ENCODE data around the gene CCM2. TPM values are rescaled to one million over a fixed set of nuclear protein-coding genes. Genes with fewer than 3 reads are reported as not detected.

Gene CCM2
- polyA plus RNA-seq (2011; rRNA removed) = 18.9 and 24.8 TPM in 2 replicates
- 50.6 and 66.6 TPM in 2 replicates for polyA plus RNA-seq (2012; cell fraction: cytosol; rRNA removed)
- 65.7 and 80.1 TPM in 2 replicates for polyA plus RNA-seq (2012; cell fraction: nucleus; rRNA removed)
- polyA plus RNA-seq (2017; fragmentation: RNase III; extraction: RNeasy Plus Mini Kit Qiagen cat#74134 plus additional on column Dnase treatment) = 33.3 to 38.0 TPM (median 34.6 TPM) in 3 replicates
- 38.7 and 53.4 TPM in 2 replicates for polyA minus RNA-seq (2011; rRNA and poly(A)+ RNA removed)

DNA sequence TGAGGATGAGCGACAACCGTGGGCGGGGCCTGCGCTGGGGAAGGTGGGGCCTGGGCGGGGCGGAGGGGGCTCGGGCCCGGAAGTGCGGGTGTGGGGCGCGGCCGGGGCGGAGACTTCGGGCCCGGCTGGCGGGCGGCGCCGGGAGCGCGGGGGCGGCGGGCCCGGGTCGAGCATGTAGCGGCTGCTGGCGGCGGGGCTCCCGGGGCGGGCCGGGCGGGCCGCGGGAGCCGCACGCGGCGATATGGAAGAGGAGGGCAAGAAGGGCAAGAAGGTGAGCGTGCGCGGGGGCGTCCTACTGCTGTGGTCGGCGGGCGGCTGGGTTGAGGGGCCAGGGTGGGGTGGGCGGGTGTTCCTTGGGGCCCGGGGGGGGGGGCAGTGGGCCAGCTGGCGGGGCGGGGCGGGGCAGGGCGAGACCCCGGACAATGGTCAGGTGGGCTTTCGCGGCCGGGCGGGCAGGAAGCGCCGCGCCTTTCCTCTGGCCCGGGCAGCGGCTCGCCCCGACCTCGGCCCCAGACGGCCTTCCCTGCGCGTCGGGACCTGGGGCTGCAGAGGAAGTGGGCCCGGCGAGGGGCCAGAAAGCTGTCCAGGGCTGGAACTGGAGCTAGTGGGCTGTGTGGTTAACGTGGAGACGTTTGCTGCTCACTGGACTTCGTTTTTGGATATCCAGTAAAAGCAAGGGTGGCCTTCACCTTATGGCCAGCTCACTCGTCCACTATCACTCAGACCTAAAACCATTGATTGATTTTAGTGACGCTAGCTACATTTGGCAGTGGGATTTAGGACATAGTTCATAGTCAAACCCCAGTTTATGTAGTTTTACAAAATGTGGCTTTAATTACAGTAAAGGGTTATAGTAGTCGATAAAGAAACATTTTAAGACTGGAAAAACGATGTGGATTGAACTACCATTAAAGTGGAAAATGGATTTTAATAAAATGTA, at the start of gene CCM2:
Gene CCM2, plus strand, starts transcription at position 109 of the 940 bp plus-strand sequence. Its CDS starts 133 bp downstream, at position 242.
- 4% methylated on average over 21 of the region's 77 CpGs for WGBS (ENCODE audit: missing lambda C conversion rate)

GRCh38 chr7:44953156-44953555, 46.8 kb upstream of the CCM2 start:
- ATAC-seq = no peak

More for the DNA sequence above, at the start of gene CCM2:
- peak; percentile 25 to 57 for ATAC-seq
- DNase-seq (ENCODE audit: low read depth in 1 of 2, low spot score in 1 of 2) = peak in 1 of 2 experiments; percentile 36
- TF ChIP-seq POLR2A (IDR thresholded peaks at IDR 0.05; ENCODE audit: low read length) = peak; percentile 17; the same call in 1 of the 2 replicates
- TF ChIP-seq RAD21 (conservative IDR thresholded peaks at IDR 0.05 in 1 of 2, IDR thresholded peaks at IDR 0.05 in 1 of 2) = no peak
- no peaks in the 10 kb centered on the region for H3K9me3 ChIP-seq
- ChIA-PET POLR2A (interaction anchor here (0.6 to 2.3 kb wide), 11 partner anchors 10 to 417 kb away, joined by 3 to 14 read pairs (median 5); partner anchors contain the start of genes PURB and TBRG4), CTCF (interaction anchor here (1.1 to 1.2 kb wide), 4 partner anchors 18 to 418 kb away, joined by 3 to 4 read pairs (median 3); partner anchors contain the start of gene TMED4)
- H3K27ac ChIP-seq = peak within 1 kb of the TSS; percentile 84 to 91
- H3K4me1 ChIP-seq = peaks cover 10% of the 10 kb centered on the region
- peak within 1 kb of the TSS; percentile 85 for H3K4me3 ChIP-seq
- no peak for FAIRE-seq
- H3K4me2 ChIP-seq = peak within 1 kb of the TSS; percentile 79

GRCh38 chr7:44955733-44956132, 44.3 kb upstream of the CCM2 start:
- ChIA-PET POLR2A (no interaction called here), CTCF (interaction anchor here (1.5 kb wide), 1 partner anchor 180 kb away, joined by 3 read pairs; no protein-coding TSS in a partner anchor)
- 34% methylated on average over 2 of the region's 2 CpGs for WGBS (ENCODE audit: missing lambda C conversion rate)
- DNase-seq (ENCODE audit: low read depth in 1 of 2, low spot score in 1 of 2) (no peak), FAIRE-seq (no peak), ATAC-seq (no peak)
- no peaks in the 10 kb centered on the region for H3K4me1 ChIP-seq
- H3K4me3 ChIP-seq = no peak overlapping the region
- no peak overlapping the region for H3K4me2 ChIP-seq
- H3K9me3 ChIP-seq = no peaks in the 10 kb centered on the region
- TF ChIP-seq POLR2A (IDR thresholded peaks at IDR 0.05; ENCODE audit: low read length) (no peak), RCOR1 (IDR thresholded peaks at IDR 0.05; ENCODE audit: low read depth, low read length) (no peak), HEYL (CRISPR knock-in tag; IDR thresholded peaks at IDR 0.05) (no peak), JUN (IDR thresholded peaks at IDR 0.05) (no peak), HOXB13 (CRISPR knock-in tag; IDR thresholded peaks at IDR 0.05; ENCODE audit: low read depth) (no peak)
- TF ChIP-seq, protein P1, sequence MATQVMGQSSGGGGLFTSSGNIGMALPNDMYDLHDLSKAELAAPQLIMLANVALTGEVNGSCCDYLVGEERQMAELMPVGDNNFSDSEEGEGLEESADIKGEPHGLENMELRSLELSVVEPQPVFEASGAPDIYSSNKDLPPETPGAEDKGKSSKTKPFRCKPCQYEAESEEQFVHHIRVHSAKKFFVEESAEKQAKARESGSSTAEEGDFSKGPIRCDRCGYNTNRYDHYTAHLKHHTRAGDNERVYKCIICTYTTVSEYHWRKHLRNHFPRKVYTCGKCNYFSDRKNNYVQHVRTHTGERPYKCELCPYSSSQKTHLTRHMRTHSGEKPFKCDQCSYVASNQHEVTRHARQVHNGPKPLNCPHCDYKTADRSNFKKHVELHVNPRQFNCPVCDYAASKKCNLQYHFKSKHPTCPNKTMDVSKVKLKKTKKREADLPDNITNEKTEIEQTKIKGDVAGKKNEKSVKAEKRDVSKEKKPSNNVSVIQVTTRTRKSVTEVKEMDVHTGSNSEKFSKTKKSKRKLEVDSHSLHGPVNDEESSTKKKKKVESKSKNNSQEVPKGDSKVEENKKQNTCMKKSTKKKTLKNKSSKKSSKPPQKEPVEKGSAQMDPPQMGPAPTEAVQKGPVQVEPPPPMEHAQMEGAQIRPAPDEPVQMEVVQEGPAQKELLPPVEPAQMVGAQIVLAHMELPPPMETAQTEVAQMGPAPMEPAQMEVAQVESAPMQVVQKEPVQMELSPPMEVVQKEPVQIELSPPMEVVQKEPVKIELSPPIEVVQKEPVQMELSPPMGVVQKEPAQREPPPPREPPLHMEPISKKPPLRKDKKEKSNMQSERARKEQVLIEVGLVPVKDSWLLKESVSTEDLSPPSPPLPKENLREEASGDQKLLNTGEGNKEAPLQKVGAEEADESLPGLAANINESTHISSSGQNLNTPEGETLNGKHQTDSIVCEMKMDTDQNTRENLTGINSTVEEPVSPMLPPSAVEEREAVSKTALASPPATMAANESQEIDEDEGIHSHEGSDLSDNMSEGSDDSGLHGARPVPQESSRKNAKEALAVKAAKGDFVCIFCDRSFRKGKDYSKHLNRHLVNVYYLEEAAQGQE (IDR thresholded peaks at IDR 0.05) = no peak
- H3K27ac ChIP-seq = no peak overlapping the region

More at GRCh38 chr7:44953156-44953555, 46.8 kb upstream of the CCM2 start:
- CTCF ChIA-PET = interaction anchor here (0.7 kb wide), 1 partner anchor 11 kb away, joined by 3 read pairs; no protein-coding TSS in a partner anchor
- H3K9me3 ChIP-seq = no peaks in the 10 kb centered on the region
- no peak for TF ChIP-seq NPAS2 (CRISPR knock-in tag; IDR thresholded peaks at IDR 0.05; ENCODE audit: borderline replicate concordance)
- TF ChIP-seq RAD21 (conservative IDR thresholded peaks at IDR 0.05 in 1 of 2, IDR thresholded peaks at IDR 0.05 in 1 of 2) = no peak
- no peak for TF ChIP-seq FOSB (CRISPR knock-in tag; IDR thresholded peaks at IDR 0.05)
- no peak for TF ChIP-seq CHD2 (IDR thresholded peaks at IDR 0.05; ENCODE audit: low read length, partially characterized antibody)
- no peak for TF ChIP-seq NFE2L2 (conservative IDR thresholded peaks at IDR 0.05; ENCODE audit: low read length)
- no peak for TF ChIP-seq HOXA7 (CRISPR knock-in tag; IDR thresholded peaks at IDR 0.05)
- TF ChIP-seq, protein P2, sequence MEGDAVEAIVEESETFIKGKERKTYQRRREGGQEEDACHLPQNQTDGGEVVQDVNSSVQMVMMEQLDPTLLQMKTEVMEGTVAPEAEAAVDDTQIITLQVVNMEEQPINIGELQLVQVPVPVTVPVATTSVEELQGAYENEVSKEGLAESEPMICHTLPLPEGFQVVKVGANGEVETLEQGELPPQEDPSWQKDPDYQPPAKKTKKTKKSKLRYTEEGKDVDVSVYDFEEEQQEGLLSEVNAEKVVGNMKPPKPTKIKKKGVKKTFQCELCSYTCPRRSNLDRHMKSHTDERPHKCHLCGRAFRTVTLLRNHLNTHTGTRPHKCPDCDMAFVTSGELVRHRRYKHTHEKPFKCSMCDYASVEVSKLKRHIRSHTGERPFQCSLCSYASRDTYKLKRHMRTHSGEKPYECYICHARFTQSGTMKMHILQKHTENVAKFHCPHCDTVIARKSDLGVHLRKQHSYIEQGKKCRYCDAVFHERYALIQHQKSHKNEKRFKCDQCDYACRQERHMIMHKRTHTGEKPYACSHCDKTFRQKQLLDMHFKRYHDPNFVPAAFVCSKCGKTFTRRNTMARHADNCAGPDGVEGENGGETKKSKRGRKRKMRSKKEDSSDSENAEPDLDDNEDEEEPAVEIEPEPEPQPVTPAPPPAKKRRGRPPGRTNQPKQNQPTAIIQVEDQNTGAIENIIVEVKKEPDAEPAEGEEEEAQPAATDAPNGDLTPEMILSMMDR (IDR thresholded peaks at IDR 0.05) = no peak
- TF ChIP-seq ZNF302 (CRISPR knock-in tag; IDR thresholded peaks at IDR 0.05) = no peak
- TF ChIP-seq SMC3 (IDR thresholded peaks at IDR 0.05) = no peak
- TF ChIP-seq GATA3 (IDR thresholded peaks at IDR 0.05; ENCODE audit: borderline replicate concordance) = no peak
- no peak for TF ChIP-seq HEYL (CRISPR knock-in tag; IDR thresholded peaks at IDR 0.05)
- TF ChIP-seq JUN (IDR thresholded peaks at IDR 0.05) = no peak
- no peak for TF ChIP-seq TFCP2L1 (CRISPR knock-in tag; IDR thresholded peaks at IDR 0.05)
- TF ChIP-seq FOXS1 (CRISPR knock-in tag; IDR thresholded peaks at IDR 0.05) = no peak
- TF ChIP-seq RNF2 (IDR thresholded peaks at IDR 0.05; ENCODE audit: borderline replicate concordance, low read depth) = no peak
- no peak for TF ChIP-seq ATOH8 (CRISPR knock-in tag; IDR thresholded peaks at IDR 0.05; ENCODE audit: low read depth)
- TF ChIP-seq MAX (IDR thresholded peaks at IDR 0.05) = no peak
- TF ChIP-seq MAZ (IDR thresholded peaks at IDR 0.05; ENCODE audit: borderline replicate concordance, low read depth, low read length) = no peak
- H3K4me1 ChIP-seq = no peaks in the 10 kb centered on the region
- POLR2A ChIA-PET = no interaction called here
- H3K4me3 ChIP-seq = no peak overlapping the region
- H3K4me2 ChIP-seq = no peak overlapping the region
- FAIRE-seq = no peak
- H3K27ac ChIP-seq = no peak overlapping the region
- 32% methylated on average over 2 of the region's 2 CpGs for WGBS (ENCODE audit: missing lambda C conversion rate)
- no peak for DNase-seq (ENCODE audit: low read depth in 1 of 2, low spot score in 1 of 2)

Measured in A549 (cell line).